MM.1S (cell line): ENCODE measurements around the gene PASD1.

Experiments used
- CTCF ChIP-seq: fragments of 300-600 bp; sonication (generic); IDR thresholded peaks from 2 replicates; pipeline ENCODE4 v1.5.1; 2016; ENCODE audit warnings: antibody characterized with exemption, low read length, mixed read lengths
- EZH2 ChIP-seq: fragments of 300-600 bp; sonication (generic); optimal IDR thresholded peaks from 2 replicates; pipeline ENCODE3; 2017; ENCODE audit warnings: low read depth, mild to moderate bottlenecking, antibody characterized with exemption, low read length, mixed read lengths

- TF ChIP-seq EZH2 (no peak), CTCF (no peak)
Observed at GRCh38 chrX:151712253-151712652, 148.8 kb downstream of the PASD1 start.
